Measurements from ENCODE around the gene VAMP5.
"Not testable (repeated sequence)": the region's sequence is repeated elsewhere in the genome, so short reads cannot be mapped to it uniquely, and the experiment has no call there.

VAMP5 gene

GRCh38 chr2:85551698-85552678 lies 32.2 kb upstream of the VAMP5 start:
- DNase-seq: peak; percentile 75

- no peak for DNase-seq
Measured at GRCh38 chr2:85553184-85553583, 31.0 kb upstream of the VAMP5 start.

GRCh38 chr2:85554980-85555612 lies 29.1 kb upstream of the VAMP5 start:
- DNase-seq: no peak

GRCh38 chr2:85557130-85557529 lies 27.1 kb upstream of the VAMP5 start:
- no peak for DNase-seq

GRCh38 chr2:85558160-85558559 lies 26.1 kb upstream of the VAMP5 start:
- DNase-seq: no peak

- DNase-seq: not testable (repeated sequence)
Measured at GRCh38 chr2:85560403-85560726, 23.9 kb upstream of the VAMP5 start.

GRCh38 chr2:85560812-85561279 lies 23.4 kb upstream of the VAMP5 start:
- DNase-seq: no peak

GRCh38 chr2:85561280-85562212 lies 22.7 kb upstream of the VAMP5 start, which contains the start of gene GGCX:
GGCX (minus strand) TSS chr2:85561493; CDS start chr2:85561428, 65 bp downstream.
- peak; percentile 95 for DNase-seq

GRCh38 chr2:85564144-85564563 lies 20.1 kb upstream of the VAMP5 start:
- peak; percentile 89 for DNase-seq

GRCh38 chr2:85566265-85566664 lies 18.0 kb upstream of the VAMP5 start:
- DNase-seq: no peak

GRCh38 chr2:85575739-85576138 lies 8.5 kb upstream of the VAMP5 start:
- DNase-seq: no peak

- DNase-seq: no peak
Measured at GRCh38 chr2:85577063-85577385, 7.2 kb upstream of the VAMP5 start.

GRCh38 chr2:85577386-85578242 lies 6.6 kb upstream of the VAMP5 start, which contains the start of gene VAMP8:
VAMP8 (plus strand) TSS chr2:85577586; CDS start chr2:85577647, 61 bp downstream.
- DNase-seq: peak; percentile 65

GRCh38 chr2:85578243-85579180 lies 5.7 kb upstream of the VAMP5 start:
- peak; percentile 79 for DNase-seq

- peak; percentile 74 for DNase-seq
Measured at GRCh38 chr2:85579266-85579935, 4.8 kb upstream of the VAMP5 start.

GRCh38 chr2:85580206-85580605 lies 4.0 kb upstream of the VAMP5 start:
- DNase-seq: no peak

GRCh38 chr2:85582492-85582891 lies 1.7 kb upstream of the VAMP5 start:
- peak; percentile 34 for DNase-seq

GRCh38 chr2:85583667-85584353 lies 421 bp upstream of the VAMP5 start:
- peak; percentile 46 for DNase-seq
